GM18870 (cell line): ENCODE data around the gene IDI1.
"Not testable (repeated sequence)": the region's sequence is repeated elsewhere in the genome, so short reads cannot be mapped to it uniquely, and the experiment has no call there.

Experiments used
- ATAC-seq: cut with Tn5 transposase; IDR thresholded peaks from one replicate; pipeline ENCODE4 v1.9.1; 2021; ENCODE audit warnings: moderate library complexity; ENCODE audit not compliant: unreplicated experiment

IDI1 gene

GRCh38 chr10:1048732-1049424, at the start of gene IDI1:
TSS of gene IDI1 (minus strand) at chr10:1049119. CDS start at chr10:1049003, 116 bp downstream.
- peak; percentile 73 for ATAC-seq

GRCh38 chr10:1097436-1097835, 48.5 kb upstream of the IDI1 start:
- ATAC-seq = no peak

GRCh38 chr10:1096287-1096889, 47.5 kb upstream of the IDI1 start:
- ATAC-seq = no peak

GRCh38 chr10:1095498-1095897, 46.6 kb upstream of the IDI1 start:
- ATAC-seq = no peak

GRCh38 chr10:1094112-1095057, 45.5 kb upstream of the IDI1 start:
- ATAC-seq = peak; percentile 47

GRCh38 chr10:1093696-1094095, 44.8 kb upstream of the IDI1 start:
- ATAC-seq = no peak

- no peak for ATAC-seq
Observed at GRCh38 chr10:1090696-1091095, 41.8 kb upstream of the IDI1 start.

- no peak for ATAC-seq
Observed at GRCh38 chr10:1089017-1089689, 40.2 kb upstream of the IDI1 start.

- no peak for ATAC-seq
Observed at GRCh38 chr10:1086787-1087186, 37.9 kb upstream of the IDI1 start.

- no peak for ATAC-seq
Observed at GRCh38 chr10:1085258-1085657, 36.3 kb upstream of the IDI1 start.

GRCh38 chr10:1084011-1084950, 35.4 kb upstream of the IDI1 start:
- no peak for ATAC-seq

- no peak for ATAC-seq
Observed at GRCh38 chr10:1083581-1083980, 34.7 kb upstream of the IDI1 start.

GRCh38 chr10:1078668-1079067, 29.7 kb upstream of the IDI1 start:
- no peak for ATAC-seq

GRCh38 chr10:1074748-1075308, 25.9 kb upstream of the IDI1 start:
- ATAC-seq = no peak

GRCh38 chr10:1074052-1074747, 25.3 kb upstream of the IDI1 start:
- ATAC-seq = no peak

- no peak for ATAC-seq
Observed at GRCh38 chr10:1070919-1071318, 22.0 kb upstream of the IDI1 start.

- no peak for ATAC-seq
Observed at GRCh38 chr10:1068380-1069361, 19.8 kb upstream of the IDI1 start.

GRCh38 chr10:1066734-1067133, 17.8 kb upstream of the IDI1 start:
- not testable (repeated sequence) for ATAC-seq
